Measurements from ENCODE around the gene GABRR1.
"Not testable (repeated sequence)": the region's sequence is repeated elsewhere in the genome, so short reads cannot be mapped to it uniquely, and the experiment has no call there.

The GABRR1 gene

GRCh38 chr6:89160331-89161092 is 56.6 kb downstream of the GABRR1 start:
- DNase-seq (ENCODE audit: low read depth in 2 of 2), result no peak

GRCh38 chr6:89154131-89154530 is 63.0 kb downstream of the GABRR1 start:
- no peak for DNase-seq (ENCODE audit: low read depth in 2 of 2)

- peak; percentile 12 to 27 for DNase-seq (ENCODE audit: low read depth in 2 of 2)
Measured at GRCh38 chr6:89148016-89148750, 69.0 kb downstream of the GABRR1 start.

- DNase-seq (ENCODE audit: low read depth in 2 of 2), result no peak
Measured at GRCh38 chr6:89146718-89147700, 70.1 kb downstream of the GABRR1 start.

- DNase-seq (ENCODE audit: low read depth in 2 of 2), result peak; percentile 49 to 55
Measured at GRCh38 chr6:89145956-89146717, 71.0 kb downstream of the GABRR1 start, which contains the start of gene PM20D2. TSS of gene PM20D2 (plus strand) at chr6:89146055. CDS start at chr6:89146145, 90 bp downstream.

GRCh38 chr6:89145091-89145955 is 71.8 kb downstream of the GABRR1 start:
- no peak for DNase-seq (ENCODE audit: low read depth in 2 of 2)

- no peak for DNase-seq (ENCODE audit: low read depth in 2 of 2)
Measured at GRCh38 chr6:89144354-89144906, 72.7 kb downstream of the GABRR1 start.

GRCh38 chr6:89140347-89141156 is 76.6 kb downstream of the GABRR1 start:
- DNase-seq (ENCODE audit: low read depth in 2 of 2), result no peak

GRCh38 chr6:89139509-89140346 is 77.4 kb downstream of the GABRR1 start:
- DNase-seq (ENCODE audit: low read depth in 2 of 2), result no peak

GRCh38 chr6:89138173-89138572 is 79.0 kb downstream of the GABRR1 start:
- no peak for DNase-seq (ENCODE audit: low read depth in 2 of 2)

- DNase-seq (ENCODE audit: low read depth in 2 of 2), result no peak
Measured at GRCh38 chr6:89134723-89135122, 82.4 kb downstream of the GABRR1 start.

- no peak for DNase-seq (ENCODE audit: low read depth in 2 of 2)
Measured at GRCh38 chr6:89133981-89134380, 83.2 kb downstream of the GABRR1 start.

- no peak for DNase-seq (ENCODE audit: low read depth in 2 of 2)
Measured at GRCh38 chr6:89132057-89132456, 85.1 kb downstream of the GABRR1 start.

- no peak for DNase-seq (ENCODE audit: low read depth in 2 of 2)
Measured at GRCh38 chr6:89131599-89131998, 85.6 kb downstream of the GABRR1 start.

- DNase-seq (ENCODE audit: low read depth in 2 of 2), result not testable (repeated sequence)
Measured at GRCh38 chr6:89128256-89128671, 88.9 kb downstream of the GABRR1 start.

Data from stimulated activated CD8-positive, alpha-beta memory T cell treated with anti-CD3 and anti-CD28 coated beads, Interleukin-15, amount 100 ng/mL, for 4 hours (primary cell).